Activated T-cell treated with anti-CD3 and anti-CD28 coated beads for 1 hour (primary cell): ENCODE results near the gene UBAC2.
A peak's percentile ranks its signal among the peaks of the same experiment; 100 is the strongest.

Source experiments
- DNase-seq: peaks from one replicate; pipeline ENCODE4 v3.0.0-alpha.2; 2020; ENCODE audit warnings: low read depth

Gene UBAC2

GRCh38 chr13:99270518-99270917 lies 69.9 kb downstream of the UBAC2 start:
- DNase-seq = no peak

DNA sequence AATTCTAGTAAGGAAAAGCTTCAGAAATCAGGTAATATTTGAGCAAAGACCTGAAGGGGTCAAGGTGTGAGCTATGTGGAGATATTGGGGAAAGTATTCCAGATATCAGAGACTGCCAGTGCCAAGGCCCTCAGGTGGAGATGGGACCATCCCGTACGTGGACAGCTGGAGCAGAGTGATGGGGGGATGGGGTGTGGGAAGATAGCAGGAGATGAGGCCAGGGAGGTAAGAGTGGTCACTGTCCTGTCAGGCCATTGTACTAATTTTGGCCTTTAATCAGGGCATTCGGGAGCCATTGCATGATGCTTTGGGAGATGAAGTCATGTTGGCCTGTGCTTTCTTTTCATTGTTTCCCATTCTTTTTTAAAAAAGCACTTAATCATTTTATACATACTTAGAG lies 70.6 kb downstream of the UBAC2 start:
- DNase-seq = no peak

- DNase-seq = no peak
Measured at GRCh38 chr13:99272481-99272880, 71.8 kb downstream of the UBAC2 start.

DNA sequence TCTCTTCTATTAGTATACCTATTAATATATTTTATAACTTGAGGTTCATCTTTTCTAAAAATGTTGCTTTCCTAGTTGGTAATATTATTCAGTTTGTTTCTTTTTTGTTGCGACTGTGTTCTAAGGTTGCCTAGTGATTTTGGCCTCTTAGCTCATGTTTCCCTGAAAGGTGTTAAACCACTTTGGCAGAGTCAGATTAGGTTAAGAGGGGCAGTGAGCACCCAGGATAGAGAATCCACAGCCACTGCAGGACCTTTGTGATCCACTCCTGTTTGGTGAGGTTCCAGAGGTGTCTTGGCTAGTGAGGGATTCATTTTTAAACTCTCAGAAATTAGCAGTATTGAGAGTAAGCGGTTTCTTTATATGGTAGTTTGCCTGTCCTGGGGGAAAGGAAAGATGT lies 72.5 kb downstream of the UBAC2 start:
- DNase-seq = no peak

- DNase-seq = no peak
Measured at GRCh38 chr13:99275093-99275469, 74.4 kb downstream of the UBAC2 start.

DNA sequence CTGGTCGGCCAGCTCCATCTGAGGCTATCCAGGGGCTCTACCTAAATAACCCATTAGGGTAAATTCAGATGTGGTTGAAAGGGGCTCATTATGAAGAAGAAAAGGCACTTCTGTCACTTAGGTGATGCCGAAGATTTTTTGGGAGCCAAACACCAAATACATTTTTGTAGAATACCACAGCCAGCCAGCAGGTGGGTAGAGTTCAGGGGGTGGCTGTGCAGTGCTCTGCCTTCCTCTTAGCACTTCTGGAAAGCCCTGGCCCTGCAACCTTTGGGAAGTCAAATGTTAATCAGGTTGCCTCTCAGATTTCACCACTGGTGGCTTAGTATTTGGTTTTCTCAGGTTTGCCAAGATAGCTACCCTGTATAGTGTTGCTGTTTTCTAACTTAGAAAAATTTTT lies 76.1 kb downstream of the UBAC2 start:
- no peak for DNase-seq

- DNase-seq = no peak
Measured at GRCh38 chr13:99277629-99278028, 77.0 kb downstream of the UBAC2 start.

GRCh38 chr13:99278200-99278599 lies 77.5 kb downstream of the UBAC2 start:
- DNase-seq = no peak

GRCh38 chr13:99278843-99279242 lies 78.2 kb downstream of the UBAC2 start:
- no peak for DNase-seq

GRCh38 chr13:99279637-99280036 lies 79.0 kb downstream of the UBAC2 start:
- DNase-seq = no peak

DNA sequence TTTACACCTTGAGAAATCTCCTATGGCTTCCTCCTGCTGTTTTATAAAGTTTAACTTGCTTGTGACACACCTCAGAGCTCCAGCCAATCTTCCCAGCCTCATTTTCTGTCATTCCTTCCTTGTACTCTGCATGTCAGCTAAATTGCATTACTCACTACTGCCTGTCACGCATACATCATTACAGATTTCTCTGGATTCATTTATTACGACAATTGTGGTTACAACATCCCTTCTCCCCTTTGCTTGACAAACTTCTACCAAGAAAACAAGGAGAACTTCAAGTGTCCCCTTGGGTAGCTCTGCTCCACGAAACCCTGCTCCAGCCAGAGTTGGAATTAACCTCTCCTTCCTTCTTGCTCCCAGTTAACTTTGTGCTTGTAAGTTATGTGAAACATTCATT lies 79.5 kb downstream of the UBAC2 start:
- no peak for DNase-seq

DNA sequence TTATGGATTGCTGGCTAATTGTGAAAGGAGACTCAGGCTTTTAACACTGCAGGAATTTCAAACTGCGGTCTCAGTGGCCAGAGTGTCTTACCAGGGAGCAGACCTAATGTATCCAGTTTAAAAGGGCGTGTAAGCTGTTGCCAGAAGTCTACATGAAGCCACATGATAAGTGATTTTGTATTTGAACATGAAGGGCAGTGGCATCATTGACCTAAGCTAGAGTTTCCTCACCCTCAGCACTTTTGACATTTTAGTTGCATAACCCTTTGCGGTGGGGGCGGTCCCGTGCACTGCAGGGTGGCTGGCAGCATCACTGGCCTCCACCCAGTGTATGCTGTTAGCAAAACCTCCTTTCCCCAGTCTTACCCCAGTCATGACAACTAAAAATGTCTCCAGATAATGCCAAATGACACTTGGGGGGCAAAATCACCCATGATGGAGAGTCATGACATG lies 81.2 kb downstream of the UBAC2 start:
- DNase-seq = peak; percentile 26

DNA sequence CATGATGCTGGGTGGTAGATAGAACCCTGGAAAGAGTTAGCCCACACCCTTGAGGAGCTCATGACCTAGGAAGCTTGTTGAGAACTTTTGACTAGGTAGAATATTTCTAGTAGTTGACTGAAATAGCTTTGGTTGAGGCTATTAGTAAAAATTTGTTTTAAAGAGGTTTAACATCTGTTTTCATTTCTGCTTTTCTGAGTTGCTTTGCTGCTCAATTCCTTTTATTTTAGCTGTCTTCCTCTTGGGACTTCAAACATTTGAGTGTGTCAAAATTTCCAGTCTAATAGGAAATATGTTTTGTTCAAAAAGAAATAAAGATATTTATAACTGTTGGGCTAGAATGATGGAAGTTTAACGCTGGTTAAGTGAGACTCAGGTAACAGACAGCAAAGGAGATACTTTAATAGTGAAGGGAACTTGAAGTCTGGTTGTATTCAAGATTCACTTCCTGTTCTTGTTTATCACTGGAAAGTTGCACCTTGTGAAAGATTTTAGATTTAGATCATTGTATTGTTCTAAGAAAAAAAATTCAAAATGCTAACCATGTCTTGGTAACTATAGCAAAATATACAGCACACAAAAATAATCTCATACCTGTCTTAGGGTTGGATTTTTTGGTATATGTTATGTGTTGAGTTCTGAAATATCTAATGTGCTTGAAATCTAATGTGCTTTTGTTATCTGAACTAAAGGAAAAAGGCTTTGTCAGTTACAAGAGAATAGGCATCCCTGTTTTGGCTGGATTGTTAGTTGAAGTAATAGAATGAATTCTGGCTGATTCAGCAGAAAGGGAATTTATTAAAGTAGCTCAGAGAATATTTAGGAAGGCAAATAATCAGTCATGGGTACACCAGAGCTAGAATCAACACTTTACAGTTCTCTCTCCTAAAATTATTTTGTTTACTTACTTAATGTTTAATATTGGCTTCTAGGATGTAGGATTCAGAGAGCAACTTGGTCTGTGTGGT lies 81.9 kb downstream of the UBAC2 start:
- no peak for DNase-seq

GRCh38 chr13:99285432-99286182 lies 85.0 kb downstream of the UBAC2 start:
- no peak for DNase-seq

- no peak for DNase-seq
Measured at GRCh38 chr13:99287551-99287950, 86.9 kb downstream of the UBAC2 start.

GRCh38 chr13:99288089-99288488 lies 87.4 kb downstream of the UBAC2 start:
- no peak for DNase-seq

DNA sequence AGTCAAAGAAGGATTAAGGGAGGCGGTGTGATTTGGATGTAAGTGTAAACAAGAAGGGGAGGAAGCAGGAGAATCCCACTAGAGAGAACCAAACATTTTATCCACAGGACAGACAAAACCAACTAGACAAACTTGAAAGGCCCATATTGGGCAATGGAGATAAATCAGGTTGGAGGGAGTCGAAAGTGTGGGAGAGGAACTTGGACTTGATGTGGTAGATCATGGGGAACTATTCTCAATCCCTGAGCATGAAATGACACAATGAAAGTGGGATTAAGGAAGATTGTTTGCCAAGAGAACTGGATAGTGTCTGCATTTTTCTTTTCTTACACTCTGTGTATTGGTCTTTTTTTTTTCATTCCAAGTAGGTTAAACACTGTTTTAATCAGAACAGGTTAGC lies 88.6 kb downstream of the UBAC2 start:
- DNase-seq = no peak

DNA sequence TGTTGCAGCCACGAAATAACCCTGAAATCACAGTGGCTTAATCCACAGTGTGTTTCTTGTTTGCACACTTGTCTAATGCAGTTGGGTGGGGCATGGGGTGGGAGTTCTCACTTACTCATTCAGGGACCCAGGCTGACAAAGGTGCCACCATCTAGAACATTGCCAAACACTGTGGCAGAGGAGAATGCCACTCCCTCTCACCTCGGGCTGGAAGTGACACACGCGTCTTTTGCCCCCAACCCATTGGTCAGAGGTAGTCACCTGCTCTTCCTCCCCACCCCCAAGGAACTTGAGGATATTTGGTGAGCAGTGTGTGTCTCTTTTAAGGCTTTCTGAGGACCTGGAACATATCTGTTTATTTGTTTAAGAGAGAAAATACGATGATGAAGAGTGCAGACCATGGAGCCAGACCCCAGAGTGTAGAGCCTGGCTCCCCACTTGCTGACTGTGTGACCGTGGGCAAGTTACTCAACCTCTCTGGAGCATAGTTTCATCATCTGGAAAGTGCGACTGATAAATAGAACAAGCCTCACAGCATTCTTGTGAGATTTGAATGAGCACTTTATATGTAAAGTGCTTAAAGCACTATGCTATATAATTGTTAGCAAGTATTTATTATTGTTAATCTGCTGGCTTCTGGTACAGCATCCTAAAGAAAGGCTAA lies 89.2 kb downstream of the UBAC2 start:
- no peak for DNase-seq

DNA sequence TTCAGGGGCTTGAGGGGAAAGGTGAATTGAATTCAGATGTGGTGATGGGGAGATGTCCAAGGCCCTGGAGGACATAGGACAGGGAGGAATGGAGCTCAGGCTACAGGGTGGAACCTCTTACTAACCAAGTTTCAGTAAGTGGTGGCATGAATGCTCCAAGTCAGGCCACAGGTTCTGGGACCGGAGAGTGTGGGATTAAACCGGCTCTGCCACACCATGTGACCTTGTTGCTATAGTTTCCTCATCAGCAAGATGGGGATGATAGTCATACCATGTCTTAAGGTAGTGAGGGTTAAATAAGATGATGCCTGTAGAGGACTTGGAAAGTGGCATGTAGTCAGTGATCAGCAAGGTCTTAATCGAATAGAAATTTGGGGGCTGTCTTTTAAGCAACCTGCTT lies 90.2 kb downstream of the UBAC2 start:
- no peak for DNase-seq

- no peak for DNase-seq
Measured at GRCh38 chr13:99293178-99293577, 92.5 kb downstream of the UBAC2 start.

DNA sequence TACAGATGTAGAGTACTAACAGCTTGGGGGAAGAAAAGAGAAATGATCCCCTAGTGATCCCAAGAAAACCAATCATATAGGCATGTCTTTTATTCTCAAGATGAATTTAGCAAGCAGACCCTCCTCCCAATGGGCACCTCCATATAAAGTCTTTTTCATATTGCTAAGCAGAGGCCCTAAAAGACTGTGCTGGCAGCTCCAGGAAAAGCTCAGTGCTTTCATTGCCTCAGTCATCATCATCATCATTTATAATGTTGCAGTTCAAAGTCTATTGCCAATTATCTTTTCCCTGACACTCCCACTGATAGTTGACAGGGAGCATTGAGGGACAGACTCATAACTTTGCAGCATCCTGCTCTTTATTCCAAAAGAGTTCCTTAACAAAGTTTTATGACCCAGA lies 93.5 kb downstream of the UBAC2 start:
- no peak for DNase-seq

GRCh38 chr13:99294958-99295357 lies 94.3 kb downstream of the UBAC2 start:
- no peak for DNase-seq
